H9 (cell line): ENCODE measurements around the gene HADH. TPM values are rescaled to one million over a fixed set of nuclear protein-coding genes. Genes with fewer than 3 reads are reported as not detected.
A peak's percentile ranks its signal among the peaks of the same experiment; 100 is the strongest.

ENCODE experiments used
- DNase-seq: peaks from one replicate; pipeline ENCODE4 v3.0.0-alpha.2; 2017
- H2AFZ ChIP-seq: one replicate; pipeline ENCODE4 v1.6.1; 2013; ENCODE audit warnings: mild to moderate bottlenecking, low read length, control low read depth, moderate library complexity
- H2AK5ac ChIP-seq: 2 replicates; pipeline ENCODE4 v1.6.1; 2013; ENCODE audit warnings: low read length, control low read depth, mixed read lengths; ENCODE audit not compliant: insufficient read length
- H2BK120ac ChIP-seq: one replicate; pipeline ENCODE4 v1.6.1; 2013; ENCODE audit warnings: low read depth, mild to moderate bottlenecking, low read length, control low read depth, inconsistent platforms; ENCODE audit not compliant: poor library complexity, severe bottlenecking
- H2BK12ac ChIP-seq: 2 replicates; pipeline ENCODE4 v1.6.1; 2013; ENCODE audit warnings: low read length, control low read depth, mixed read lengths, low read depth; ENCODE audit not compliant: insufficient read length
- H2BK15ac ChIP-seq: 2 replicates; pipeline ENCODE4 v1.6.1; 2013; ENCODE audit warnings: low read depth, low read length, control low read depth
- H2BK20ac ChIP-seq: one replicate; pipeline ENCODE4 v1.6.1; 2013; ENCODE audit warnings: low read depth, mild to moderate bottlenecking, low read length, control low read depth, inconsistent platforms; ENCODE audit not compliant: poor library complexity, severe bottlenecking
- H2BK5ac ChIP-seq: 2 replicates; pipeline ENCODE4 v1.6.1; 2013; ENCODE audit warnings: low read length, control low read depth, mixed read lengths; ENCODE audit not compliant: insufficient read length
- H3K14ac ChIP-seq: 2 replicates; pipeline ENCODE4 v1.6.1; 2013; ENCODE audit warnings: low read length, control low read depth; ENCODE audit not compliant: insufficient read depth
- H3K18ac ChIP-seq: 2 replicates; pipeline ENCODE4 v1.6.1; 2013; ENCODE audit warnings: low read depth, mild to moderate bottlenecking, mixed read lengths, low read length, control low read depth; ENCODE audit not compliant: insufficient read length
- H3K23ac ChIP-seq: 2 replicates; pipeline ENCODE4 v1.6.1; 2013; ENCODE audit warnings: low read length, control low read depth, mixed read lengths, low read depth; ENCODE audit not compliant: insufficient read length
- H3K23me2 ChIP-seq: 2 replicates; pipeline ENCODE4 v1.6.1; 2013; ENCODE audit warnings: low read depth, mild to moderate bottlenecking, mixed read lengths, low read length, control low read depth; ENCODE audit not compliant: insufficient read length, poor library complexity, severe bottlenecking
- H3K27ac ChIP-seq: 2 replicates; pipeline ENCODE4 v1.5.1; 2013; ENCODE audit warnings: low read length, control low read depth, mixed read lengths, low read depth; ENCODE audit not compliant: insufficient read length
- H3K27me3 ChIP-seq: 2 replicates; pipeline ENCODE4 v1.6.1; 2013; ENCODE audit warnings: low read length, control low read depth, inconsistent platforms; ENCODE audit not compliant: insufficient read depth
- H3K4ac ChIP-seq: 2 replicates; pipeline ENCODE4 v1.6.1; 2013; ENCODE audit warnings: low read depth, mild to moderate bottlenecking, control low read depth, inconsistent platforms, low read length, moderate library complexity
- H3K4me1 ChIP-seq: 2 replicates; pipeline ENCODE4 v1.6.1; 2013; ENCODE audit warnings: low read length, control low read depth, inconsistent platforms; ENCODE audit not compliant: insufficient read depth
- H3K4me2 ChIP-seq: 2 replicates; pipeline ENCODE4 v1.6.1; 2013; ENCODE audit warnings: low read length, control low read depth, mixed read lengths; ENCODE audit not compliant: insufficient read length, insufficient read depth
- H3K56ac ChIP-seq: 2 replicates; pipeline ENCODE4 v1.6.1; 2013; ENCODE audit warnings: low read depth, mild to moderate bottlenecking, mixed read lengths, low read length, control low read depth; ENCODE audit not compliant: insufficient read length
- H3K79me1 ChIP-seq: 2 replicates; pipeline ENCODE4 v1.6.1; 2013; ENCODE audit warnings: low read depth, mild to moderate bottlenecking, moderate library complexity, low read length, control low read depth, inconsistent platforms; ENCODE audit not compliant: insufficient read depth, poor library complexity, severe bottlenecking
- H3K79me2 ChIP-seq: 2 replicates; pipeline ENCODE4 v1.6.1; 2013; ENCODE audit warnings: low read length, control low read depth, inconsistent platforms; ENCODE audit not compliant: insufficient read depth
- H3K9ac ChIP-seq: 2 replicates; pipeline ENCODE4 v1.6.1; 2013; ENCODE audit warnings: low read length, control low read depth, mixed read lengths; ENCODE audit not compliant: insufficient read length; ENCODE audit errors: extremely low read depth
- H3K9me3 ChIP-seq: one replicate; pipeline ENCODE4 v1.6.1; 2013; ENCODE audit warnings: low read depth, low read length, inconsistent platforms; ENCODE audit not compliant: control insufficient read depth
- H3T11ph ChIP-seq: one replicate; pipeline ENCODE4 v1.6.1; 2013; ENCODE audit warnings: mild to moderate bottlenecking, low read length, control low read depth, inconsistent platforms
- H4K20me1 ChIP-seq: one replicate; pipeline ENCODE4 v1.6.1; 2013; ENCODE audit not compliant: control insufficient read depth, insufficient read length, insufficient read depth
- H4K5ac ChIP-seq: 2 replicates; pipeline ENCODE4 v1.6.1; 2013; ENCODE audit warnings: low read depth, mild to moderate bottlenecking, mixed read lengths, low read length, control low read depth; ENCODE audit not compliant: insufficient read length
- H4K8ac ChIP-seq: replicated peaks from 2 replicates; pipeline ENCODE4 v1.6.1; 2013; ENCODE audit warnings: low read length, control low read depth, mixed read lengths, low read depth; ENCODE audit not compliant: insufficient read length
- H4K91ac ChIP-seq: 2 replicates; pipeline ENCODE4 v1.6.1; 2013; ENCODE audit warnings: low read depth, mild to moderate bottlenecking, moderate library complexity, mixed read lengths, low read length, control low read depth; ENCODE audit not compliant: insufficient read length
- H3K27ac Mint-ChIP-seq, 3 experiments: 2 replicates in 2 of 3; 3 replicates in 1 of 3; pipeline ENCODE4 v1.8.0; 2020 to 2021; ENCODE audit warnings: mixed read lengths in 3 of 3, mild to moderate bottlenecking in 1 of 3, moderate library complexity in 1 of 3
- H3K27me3 Mint-ChIP-seq: 2 replicates; pipeline ENCODE4 v1.8.0; 2021; ENCODE audit warnings: low read depth, mild to moderate bottlenecking, moderate library complexity, mixed read lengths
- H3K36me3 Mint-ChIP-seq, 3 experiments: 2 replicates in 2 of 3; 3 replicates in 1 of 3; pipeline ENCODE4 v1.8.0; 2020 to 2021; ENCODE audit warnings: low read depth in 3 of 3, mixed read lengths in 3 of 3; ENCODE audit not compliant: insufficient read depth in 1 of 3
- H3K4me1 Mint-ChIP-seq, 2 experiments: 2 replicates each; pipeline ENCODE4 v1.8.0; 2020; ENCODE audit warnings: mixed read lengths in 2 of 2
- H3K4me3 Mint-ChIP-seq, 2 experiments: 2 replicates in 1 of 2; 3 replicates in 1 of 2; pipeline ENCODE4 v1.8.0; 2020 to 2021; ENCODE audit warnings: mild to moderate bottlenecking in 2 of 2, mixed read lengths in 2 of 2, moderate library complexity in 1 of 2
- H3K9me3 Mint-ChIP-seq, 2 experiments: 2 replicates in 1 of 2; 3 replicates in 1 of 2; pipeline ENCODE4 v1.8.0; 2020; ENCODE audit warnings: mild to moderate bottlenecking in 2 of 2, mixed read lengths in 2 of 2, moderate library complexity in 1 of 2
- WGBS: extraction: QIAGEN DNeasy Blood & Tissue Kit; methylation state at CpG from one replicate; pipeline ENCODE4 v1.1.7; 2013; ENCODE audit warnings: missing lambda C conversion rate, low lambda C conversion rate, mixed read lengths; ENCODE audit not compliant: insufficient read length; ENCODE audit errors: extremely low coverage; 5-methylcytosine and 5-hydroxymethylcytosine counted together
- total RNA-seq: library from RNA; stranded (reverse); gene quantifications from 2 replicates; pipeline ENCODE4 v1.2.1, GENCODE V29; 2021
- TF ChIP-seq, protein P1 (sequence below): fragments of 200-600 bp; sonication (generic); conservative IDR thresholded peaks from 3 replicates; pipeline ENCODE4 v1.8.0; 2021; ENCODE audit warnings: antibody characterized with exemption, mild to moderate bottlenecking

Gene HADH
- total RNA-seq, 1 experiment from 2014 or later, result 44.4 TPM

DNA sequence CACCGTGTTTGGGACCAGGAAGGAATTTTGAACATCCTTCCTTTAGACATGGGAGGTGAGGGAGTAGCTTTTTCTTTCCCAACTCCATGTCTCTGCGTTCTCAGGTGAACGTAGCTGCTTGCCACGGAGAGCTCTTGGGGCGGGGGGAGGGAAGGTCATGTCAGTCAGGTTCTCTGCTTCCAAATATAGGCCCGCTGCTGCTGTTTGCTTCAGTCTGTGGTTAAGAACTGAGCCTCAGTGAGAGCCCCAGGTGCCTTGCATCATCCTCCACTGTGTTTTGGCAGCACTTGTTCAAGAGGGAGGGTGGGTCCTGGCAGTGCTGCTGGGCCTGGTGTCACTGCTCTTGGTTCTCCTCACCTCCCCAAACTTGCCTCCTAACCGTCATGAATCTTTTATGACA is 46.5 kb downstream of the HADH start:
- peak overlapping the region; percentile 7 for H2BK20ac ChIP-seq
- no peak overlapping the region for H2BK15ac ChIP-seq
- no peaks in the 10 kb centered on the region for H3K79me2 ChIP-seq
- H3K4me2 ChIP-seq, result no peak overlapping the region
- H2BK5ac ChIP-seq, result no peak overlapping the region
- no peaks in the 10 kb centered on the region for H3K27me3 ChIP-seq
- Mint-ChIP-seq H3K9me3 (no peaks in the 10 kb centered on the region), H3K4me3 (no peak overlapping the region), H3K36me3 (peaks cover 10 to 20% (median 20%) of the 10 kb centered on the region in 3 experiments), H3K27ac (peak overlapping the region in 2 of 3 experiments; percentile 44 to 89; a peak in 3 of 7 replicates), H3K4me1 (no peaks in the 10 kb centered on the region), H3K27me3 (no peaks in the 10 kb centered on the region)
- TF ChIP-seq, protein P1, sequence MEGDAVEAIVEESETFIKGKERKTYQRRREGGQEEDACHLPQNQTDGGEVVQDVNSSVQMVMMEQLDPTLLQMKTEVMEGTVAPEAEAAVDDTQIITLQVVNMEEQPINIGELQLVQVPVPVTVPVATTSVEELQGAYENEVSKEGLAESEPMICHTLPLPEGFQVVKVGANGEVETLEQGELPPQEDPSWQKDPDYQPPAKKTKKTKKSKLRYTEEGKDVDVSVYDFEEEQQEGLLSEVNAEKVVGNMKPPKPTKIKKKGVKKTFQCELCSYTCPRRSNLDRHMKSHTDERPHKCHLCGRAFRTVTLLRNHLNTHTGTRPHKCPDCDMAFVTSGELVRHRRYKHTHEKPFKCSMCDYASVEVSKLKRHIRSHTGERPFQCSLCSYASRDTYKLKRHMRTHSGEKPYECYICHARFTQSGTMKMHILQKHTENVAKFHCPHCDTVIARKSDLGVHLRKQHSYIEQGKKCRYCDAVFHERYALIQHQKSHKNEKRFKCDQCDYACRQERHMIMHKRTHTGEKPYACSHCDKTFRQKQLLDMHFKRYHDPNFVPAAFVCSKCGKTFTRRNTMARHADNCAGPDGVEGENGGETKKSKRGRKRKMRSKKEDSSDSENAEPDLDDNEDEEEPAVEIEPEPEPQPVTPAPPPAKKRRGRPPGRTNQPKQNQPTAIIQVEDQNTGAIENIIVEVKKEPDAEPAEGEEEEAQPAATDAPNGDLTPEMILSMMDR, result no peak
- no peak overlapping the region for H2BK12ac ChIP-seq
- H2BK120ac ChIP-seq, result no peak overlapping the region
- no peak overlapping the region for H4K5ac ChIP-seq
- no peak for DNase-seq
- H3K4me1 ChIP-seq, result no peaks in the 10 kb centered on the region
- H3K9me3 ChIP-seq, result no peaks in the 10 kb centered on the region
- H3K23me2 ChIP-seq, result no peaks in the 10 kb centered on the region
- no peak overlapping the region for H4K8ac ChIP-seq
- H4K20me1 ChIP-seq, result no peaks in the 10 kb centered on the region
- no CpG with 5 or more reads among the region's 7 CpGs for WGBS
- H3T11ph ChIP-seq, result no peak overlapping the region
- H3K4ac ChIP-seq, result no peak overlapping the region
- H4K91ac ChIP-seq, result no peak overlapping the region
- H2AK5ac ChIP-seq, result no peak overlapping the region
- H3K18ac ChIP-seq, result no peak overlapping the region
- H3K79me1 ChIP-seq, result no peaks in the 10 kb centered on the region
- no peak overlapping the region for H2AFZ ChIP-seq
- no peak overlapping the region for H3K14ac ChIP-seq
- no peak overlapping the region for H3K9ac ChIP-seq
- no peak overlapping the region for H3K56ac ChIP-seq
- H3K23ac ChIP-seq, result no peak overlapping the region
- no peak overlapping the region for H3K27ac ChIP-seq
